DOHH2 (cell line): ENCODE data around the gene SPTAN1.

Experiments used
- H3F3A ChIP-seq: fragments of 200-600 bp; sonication (generic), shearing (Covaris generic); 2 replicates; pipeline ENCODE4 v1.6.0; 2016; ENCODE audit warnings: antibody characterized with exemption, mild to moderate bottlenecking; ENCODE audit not compliant: control insufficient read depth, insufficient read depth
- H3K27ac ChIP-seq: fragments of 200-600 bp; sonication (generic); 2 replicates; pipeline ENCODE4 v1.5.1; 2014; ENCODE audit warnings: low read depth, mild to moderate bottlenecking, low read length, moderate library complexity
- H3K27me3 ChIP-seq: fragments of 200-600 bp; sonication (generic); 2 replicates; pipeline ENCODE4 v1.6.1; 2014; ENCODE audit warnings: mild to moderate bottlenecking, low read length, mixed read lengths; ENCODE audit not compliant: control insufficient read depth
- H3K36me3 ChIP-seq: fragments of 200-600 bp; sonication (generic); 2 replicates; pipeline ENCODE4 v1.6.1; 2014; ENCODE audit warnings: mild to moderate bottlenecking, low read length, moderate library complexity, mixed read lengths; ENCODE audit not compliant: control insufficient read depth
- H3K4me1 ChIP-seq: fragments of 200-600 bp; sonication (generic); 2 replicates; pipeline ENCODE4 v1.6.1; 2014; ENCODE audit warnings: mild to moderate bottlenecking, low read length, mixed read lengths; ENCODE audit not compliant: control insufficient read depth
- H3K4me2 ChIP-seq: fragments of 200-600 bp; sonication (generic); 2 replicates; pipeline ENCODE4 v1.6.0; 2014; ENCODE audit warnings: mild to moderate bottlenecking, low read length, moderate library complexity
- H3K4me3 ChIP-seq: fragments of 200-600 bp; sonication (generic); 2 replicates; pipeline ENCODE4 v1.5.1; 2014; ENCODE audit warnings: mild to moderate bottlenecking, low read length, mixed read lengths
- H3K79me2 ChIP-seq: fragments of 200-600 bp; sonication (generic); 2 replicates; pipeline ENCODE4 v1.6.1; 2014; ENCODE audit warnings: mild to moderate bottlenecking, low read length, mixed read lengths; ENCODE audit not compliant: control insufficient read depth
- H3K9me2 ChIP-seq: fragments of 200-600 bp; sonication (generic); replicated peaks from 2 replicates; pipeline ENCODE4 v1.6.1; 2014; ENCODE audit warnings: mild to moderate bottlenecking, low read length, mixed read lengths; ENCODE audit not compliant: control insufficient read depth
- H3K9me3 ChIP-seq: fragments of 200-600 bp; sonication (generic); 2 replicates; pipeline ENCODE4 v1.6.1; 2014; ENCODE audit warnings: antibody characterized with exemption, low read length, mixed read lengths; ENCODE audit not compliant: control insufficient read depth, insufficient read depth
- H4K20me1 ChIP-seq: fragments of 200-600 bp; sonication (generic); 2 replicates; pipeline ENCODE4 v1.6.0; 2014; ENCODE audit warnings: low read depth, mild to moderate bottlenecking, antibody characterized with exemption, low read length, moderate library complexity; ENCODE audit not compliant: control insufficient read depth, insufficient read depth
- CTCF ChIP-seq: fragments of 200-600 bp; sonication (generic); IDR thresholded peaks from one replicate; pipeline ENCODE4 v1.5.1; 2014; ENCODE audit warnings: antibody characterized with exemption, mild to moderate bottlenecking, low read depth, low read length; ENCODE audit not compliant: poor library complexity, severe bottlenecking
- EZH2phosphoT487 ChIP-seq: fragments of 200-600 bp; sonication (generic); IDR thresholded peaks from 2 replicates; pipeline ENCODE4 v1.6.1; 2017; ENCODE audit warnings: borderline replicate concordance, mild to moderate bottlenecking, antibody characterized with exemption, low read length, moderate library complexity, mixed read lengths

SPTAN1 gene

GRCh38 chr9:128550226-128550625 is 2.2 kb upstream of the SPTAN1 start:
- no peaks in the 10 kb centered on the region for H3K27me3 ChIP-seq
- no peak overlapping the region for H3K4me3 ChIP-seq
- peaks cover 26% of the 10 kb centered on the region for H3K4me1 ChIP-seq
- H3K27ac ChIP-seq, result no peak overlapping the region
- no peak overlapping the region for H3K4me2 ChIP-seq
- peaks cover 9% of the 10 kb centered on the region for H3K36me3 ChIP-seq
- H3F3A ChIP-seq, result peaks cover 3% of the 10 kb centered on the region; the same call in 1 of the 2 replicates
- TF ChIP-seq CTCF, result no peak
- no peak for TF ChIP-seq EZH2phosphoT487
- no peaks in the 10 kb centered on the region for H3K9me3 ChIP-seq
- H3K79me2 ChIP-seq, result peaks cover 27% of the 10 kb centered on the region
- peaks cover 9% of the 10 kb centered on the region; the same call in 1 of the 2 replicates for H4K20me1 ChIP-seq
- H3K9me2 ChIP-seq, result no peaks in the 10 kb centered on the region

- peak overlapping the region; percentile 82 for H3K4me2 ChIP-seq
- H3K27ac ChIP-seq, result no peak overlapping the region
- peaks cover 34% of the 10 kb centered on the region for H3K4me1 ChIP-seq
- H3K36me3 ChIP-seq, result peaks cover 9% of the 10 kb centered on the region
- peaks cover 9% of the 10 kb centered on the region; the same call in 1 of the 2 replicates for H4K20me1 ChIP-seq
- H3K9me3 ChIP-seq, result no peaks in the 10 kb centered on the region
- peaks cover 3% of the 10 kb centered on the region; the same call in 1 of the 2 replicates for H3F3A ChIP-seq
- H3K4me3 ChIP-seq, result peak overlapping the region; percentile 84
- no peaks in the 10 kb centered on the region for H3K27me3 ChIP-seq
- peaks cover 35% of the 10 kb centered on the region for H3K79me2 ChIP-seq
- TF ChIP-seq EZH2phosphoT487 (no peak), CTCF (no peak)
- no peaks in the 10 kb centered on the region for H3K9me2 ChIP-seq
Measured at GRCh38 chr9:128550770-128551656, 1.4 kb upstream of the SPTAN1 start.

- Histone ChIP-seq H3K36me3 (peaks cover 13% of the 10 kb centered on the region), H3K27me3 (no peaks in the 10 kb centered on the region), H4K20me1 (peaks cover 9% of the 10 kb centered on the region; the same call in 1 of the 2 replicates), H3K9me3 (no peaks in the 10 kb centered on the region), H3K4me2 (peak overlapping the region; percentile 82), H3F3A (peaks cover 4% of the 10 kb centered on the region; the same call in 1 of the 2 replicates), H3K9me2 (no peaks in the 10 kb centered on the region), H3K27ac (peak overlapping the region; percentile 23; the same call in 1 of the 2 replicates), H3K4me3 (peak overlapping the region; percentile 84), H3K79me2 (peaks cover 42% of the 10 kb centered on the region), H3K4me1 (peaks cover 41% of the 10 kb centered on the region)
- no peak for TF ChIP-seq CTCF
- TF ChIP-seq EZH2phosphoT487, result no peak
Measured at GRCh38 chr9:128551657-128552152, 682 bp upstream of the SPTAN1 start.
